GM04504 (cell line): Measurements from ENCODE around the gene SAMD4A.

Experiments
- DNase-seq: peaks from one replicate; pipeline ENCODE4 v3.0.0-alpha.2; 2012; ENCODE audit warnings: low read depth

The SAMD4A gene, protein sequence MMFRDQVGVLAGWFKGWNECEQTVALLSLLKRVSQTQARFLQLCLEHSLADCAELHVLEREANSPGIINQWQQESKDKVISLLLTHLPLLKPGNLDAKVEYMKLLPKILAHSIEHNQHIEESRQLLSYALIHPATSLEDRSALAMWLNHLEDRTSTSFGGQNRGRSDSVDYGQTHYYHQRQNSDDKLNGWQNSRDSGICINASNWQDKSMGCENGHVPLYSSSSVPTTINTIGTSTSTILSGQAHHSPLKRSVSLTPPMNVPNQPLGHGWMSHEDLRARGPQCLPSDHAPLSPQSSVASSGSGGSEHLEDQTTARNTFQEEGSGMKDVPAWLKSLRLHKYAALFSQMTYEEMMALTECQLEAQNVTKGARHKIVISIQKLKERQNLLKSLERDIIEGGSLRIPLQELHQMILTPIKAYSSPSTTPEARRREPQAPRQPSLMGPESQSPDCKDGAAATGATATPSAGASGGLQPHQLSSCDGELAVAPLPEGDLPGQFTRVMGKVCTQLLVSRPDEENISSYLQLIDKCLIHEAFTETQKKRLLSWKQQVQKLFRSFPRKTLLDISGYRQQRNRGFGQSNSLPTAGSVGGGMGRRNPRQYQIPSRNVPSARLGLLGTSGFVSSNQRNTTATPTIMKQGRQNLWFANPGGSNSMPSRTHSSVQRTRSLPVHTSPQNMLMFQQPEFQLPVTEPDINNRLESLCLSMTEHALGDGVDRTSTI

DNA sequence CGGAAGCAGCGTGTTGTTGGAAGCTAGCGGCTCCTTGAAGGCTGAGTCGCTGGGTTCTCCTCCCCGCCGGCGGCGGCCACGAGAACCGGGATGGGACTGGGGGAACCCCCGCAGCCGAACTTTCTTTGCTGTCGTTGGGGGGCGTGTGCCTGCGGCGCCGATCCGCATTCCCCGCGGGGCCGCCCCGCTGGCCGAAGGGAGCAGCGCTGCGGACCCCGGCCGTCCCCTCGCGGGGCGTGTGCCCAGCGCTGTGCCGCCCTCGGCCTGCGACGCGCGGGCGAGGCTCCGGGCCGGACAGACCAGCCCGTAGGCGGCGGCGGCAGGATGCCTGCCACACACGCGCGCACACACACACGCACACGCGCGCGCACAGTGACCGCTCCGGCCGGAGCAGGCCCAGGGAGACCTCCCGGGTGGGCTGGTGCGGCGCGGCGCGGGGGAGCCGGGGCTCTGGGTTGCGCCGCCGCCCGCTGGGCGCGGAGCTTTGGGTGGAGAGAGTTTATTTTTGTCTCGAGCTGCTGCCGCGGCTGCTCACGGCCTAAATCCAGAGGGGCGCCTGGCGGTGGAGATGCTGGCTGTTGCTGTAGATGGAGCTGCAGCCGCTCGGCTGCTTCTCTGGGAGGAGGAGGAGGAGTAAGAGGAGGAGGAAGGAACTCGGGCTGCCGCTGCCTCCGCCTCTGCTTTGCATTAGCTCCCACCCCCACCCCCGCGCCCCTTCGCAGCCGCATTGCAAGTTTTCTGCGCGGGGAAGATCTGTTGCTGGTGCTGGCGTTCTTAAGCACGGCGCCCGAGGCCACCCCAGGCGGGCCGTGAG lies at the start of gene SAMD4A:
Gene SAMD4A, plus strand, starts transcription at position 719 of the 814 bp plus-strand sequence. CDS start 789 bp downstream, outside the sequence.
- DNase-seq = peak; percentile 72

DNA sequence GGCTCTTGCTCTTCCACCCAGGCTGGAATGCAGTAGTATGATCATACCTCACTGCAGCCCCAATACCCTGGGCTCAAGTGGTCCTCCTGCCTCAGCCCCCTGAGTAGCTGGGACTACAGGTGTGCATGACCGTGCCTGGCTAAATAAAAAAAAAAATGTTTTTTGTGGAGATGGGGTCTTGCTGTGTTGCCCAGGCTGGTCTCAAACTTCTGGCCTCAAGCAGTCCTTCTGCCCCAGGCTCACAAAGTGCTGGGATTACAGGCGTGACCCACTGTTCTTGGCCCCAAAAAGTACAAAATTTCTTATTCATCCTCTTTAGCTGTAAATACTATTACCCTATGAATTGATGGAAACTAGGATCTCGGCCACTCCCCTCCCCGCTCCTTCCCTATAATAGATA lies 42.5 kb upstream of the SAMD4A start:
- no peak for DNase-seq

DNA sequence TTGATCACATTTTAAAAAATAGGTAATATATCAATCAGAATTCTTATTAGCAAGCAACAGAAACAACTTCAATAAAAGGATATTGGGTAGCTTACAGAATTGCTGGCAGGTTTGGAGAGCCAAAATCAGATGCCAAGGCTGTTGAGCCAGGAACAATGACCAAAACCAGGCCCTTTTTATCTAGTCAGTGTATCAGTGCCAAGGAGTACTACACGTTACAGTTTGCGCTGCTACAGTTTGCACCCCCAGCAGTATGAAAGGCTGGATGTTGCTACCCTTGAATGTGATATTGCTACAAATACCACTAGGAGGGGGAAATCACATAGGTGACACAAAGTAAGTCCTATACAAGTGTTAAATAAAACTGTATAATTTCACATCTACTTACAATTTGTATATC lies 38.0 kb upstream of the SAMD4A start:
- DNase-seq = no peak

DNA sequence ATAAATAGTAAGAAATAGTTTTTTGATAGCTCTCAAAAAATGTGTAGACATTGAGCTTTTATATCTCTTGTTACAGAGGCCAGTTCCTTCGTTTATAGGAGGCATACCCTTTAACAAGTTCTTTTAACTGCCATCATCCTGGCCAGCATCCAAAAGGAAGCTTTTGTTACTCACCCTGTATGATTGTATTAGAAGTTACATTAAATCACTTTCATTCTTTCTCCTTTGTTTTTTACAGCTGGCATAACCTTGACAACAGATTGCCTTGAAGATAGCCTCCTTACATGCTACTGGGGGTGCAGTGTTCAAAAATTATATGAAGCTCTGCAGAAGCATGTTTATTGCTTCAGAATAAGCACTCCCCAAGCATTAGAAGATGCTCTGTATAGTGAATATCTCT lies 37.1 kb upstream of the SAMD4A start:
- no peak for DNase-seq

DNA sequence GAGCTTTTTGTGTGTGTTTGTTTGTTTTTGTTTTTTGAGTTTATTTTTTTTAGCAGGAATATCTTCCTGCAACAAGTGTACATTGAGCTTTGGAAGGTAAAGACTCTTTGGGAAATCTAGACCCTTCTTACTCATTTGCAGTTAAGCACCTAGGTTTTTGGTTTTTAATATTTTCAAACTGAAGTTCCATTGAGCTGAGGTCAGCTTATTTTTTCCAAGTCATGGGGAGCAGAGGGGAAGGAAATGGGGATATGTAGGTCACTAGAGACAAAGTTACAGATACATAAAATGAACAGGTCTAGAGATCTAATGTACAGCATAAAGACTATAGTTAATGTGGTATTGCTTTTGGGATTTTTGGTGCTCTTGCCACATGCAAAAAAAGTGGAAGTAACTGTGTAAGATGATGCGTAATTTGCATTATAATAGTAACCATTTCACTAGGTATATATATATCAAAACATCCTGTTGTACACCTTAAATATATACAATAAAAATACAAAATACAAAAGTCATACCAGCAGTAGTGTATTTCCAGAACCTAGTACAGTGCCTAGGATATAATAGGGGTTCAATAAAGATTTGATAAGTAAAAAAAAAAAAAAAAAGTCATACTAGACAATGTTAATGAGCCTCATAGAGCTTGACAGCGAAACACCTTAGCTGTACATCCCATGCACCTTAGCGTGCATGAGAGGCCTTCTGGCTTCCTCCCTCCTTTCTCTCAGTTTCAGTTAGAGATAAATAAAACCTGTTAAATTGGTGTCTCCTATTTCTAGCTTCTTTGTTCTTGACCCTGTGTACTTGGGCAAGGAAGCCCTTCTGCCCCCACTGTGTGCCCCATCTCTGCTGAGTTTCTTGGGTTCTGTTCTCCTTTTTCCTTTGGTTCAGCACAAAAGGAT lies 34.6 kb upstream of the SAMD4A start:
- DNase-seq = no peak

DNA sequence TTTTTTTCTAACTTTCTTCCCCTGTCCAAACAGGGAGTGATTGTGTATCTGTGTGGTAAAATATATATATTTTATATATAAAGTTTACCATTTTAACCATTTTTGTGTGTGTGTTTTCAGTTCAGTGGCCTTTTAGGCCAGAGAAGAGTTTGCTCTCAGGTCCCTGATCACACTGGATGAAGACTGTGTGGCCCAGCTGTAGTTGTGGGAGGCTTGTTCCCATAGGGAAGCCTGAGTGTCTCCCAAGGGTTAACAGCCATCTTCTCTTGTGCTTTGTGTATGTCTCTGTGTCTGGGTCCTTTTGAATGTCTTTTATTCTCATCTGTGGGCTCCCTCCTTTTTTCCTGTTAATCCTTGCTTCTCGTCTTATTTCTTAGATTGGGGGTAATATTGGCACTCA lies 33.8 kb upstream of the SAMD4A start:
- no peak for DNase-seq

DNA sequence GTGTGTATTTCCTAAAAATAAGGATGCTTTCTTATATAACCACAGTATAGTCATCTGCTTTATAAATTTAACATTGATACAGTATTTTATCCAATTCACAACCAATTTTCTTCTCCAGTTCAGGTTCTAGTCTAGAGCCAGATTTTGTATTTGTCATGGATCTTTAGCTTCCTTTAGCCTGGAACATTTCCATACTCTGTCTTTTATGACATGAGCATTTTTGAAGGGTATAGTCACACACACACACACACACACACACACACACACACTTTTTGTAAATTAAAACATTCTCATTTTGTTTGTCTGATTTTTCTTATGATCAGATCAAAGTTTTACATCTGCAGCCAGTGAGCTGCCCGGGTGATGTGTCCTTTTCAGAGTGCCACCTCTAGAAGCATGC lies 31.8 kb upstream of the SAMD4A start:
- no peak for DNase-seq

DNA sequence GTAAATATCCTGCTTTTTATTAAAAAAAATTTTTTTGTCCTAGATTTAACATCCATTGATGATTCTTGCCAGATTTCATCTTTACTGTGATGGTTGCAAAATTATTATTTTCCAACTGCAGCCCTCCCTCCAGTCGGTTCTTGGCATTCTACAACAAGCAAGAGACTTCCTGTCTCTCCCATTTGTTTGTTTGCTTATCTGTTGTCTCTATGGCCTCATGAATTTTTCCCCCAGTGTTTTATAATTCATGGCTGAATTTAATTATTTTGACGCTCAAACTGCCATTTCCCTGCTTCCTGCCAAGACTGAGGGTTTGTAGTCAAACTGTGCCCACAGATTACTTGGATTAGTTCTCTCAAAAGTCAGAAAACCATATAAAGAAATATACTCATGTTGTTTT lies 31.3 kb upstream of the SAMD4A start:
- no peak for DNase-seq

DNA sequence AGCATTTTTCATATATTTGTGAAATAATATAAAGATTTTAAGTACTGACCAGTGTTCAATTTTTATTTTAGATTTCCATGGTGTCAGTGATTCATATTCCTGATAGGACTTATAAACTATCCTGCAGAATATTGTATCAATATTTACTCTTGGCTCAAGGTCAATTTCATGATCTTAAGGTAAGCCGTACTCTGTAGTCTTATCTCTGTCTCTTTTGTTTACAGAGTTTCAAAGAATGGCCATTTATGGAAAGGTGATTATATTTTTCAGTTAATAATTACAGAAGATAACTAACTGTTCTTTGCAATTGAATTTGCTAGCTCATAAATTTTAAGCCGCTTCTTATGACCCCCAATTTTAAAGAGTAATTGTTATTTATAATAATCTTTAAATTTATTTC lies 29.3 kb upstream of the SAMD4A start:
- DNase-seq = no peak

DNA sequence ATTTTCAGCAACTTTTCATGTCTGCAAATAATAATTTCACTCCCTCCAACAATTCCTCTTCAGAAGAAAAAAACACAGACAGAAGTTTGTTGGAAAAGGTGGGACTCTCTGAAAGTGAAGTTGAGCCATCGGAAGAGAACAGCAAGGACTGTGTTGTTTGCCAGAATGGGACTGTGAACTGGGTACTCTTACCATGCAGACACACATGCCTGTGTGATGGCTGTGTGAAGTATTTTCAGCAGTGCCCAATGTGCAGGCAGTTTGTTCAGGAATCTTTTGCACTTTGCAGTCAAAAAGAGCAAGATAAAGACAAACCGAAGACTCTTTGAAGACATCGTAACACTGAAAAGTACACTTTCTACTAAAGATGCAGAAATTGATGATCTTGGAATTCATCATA lies 28.9 kb upstream of the SAMD4A start:
- DNase-seq = no peak

DNA sequence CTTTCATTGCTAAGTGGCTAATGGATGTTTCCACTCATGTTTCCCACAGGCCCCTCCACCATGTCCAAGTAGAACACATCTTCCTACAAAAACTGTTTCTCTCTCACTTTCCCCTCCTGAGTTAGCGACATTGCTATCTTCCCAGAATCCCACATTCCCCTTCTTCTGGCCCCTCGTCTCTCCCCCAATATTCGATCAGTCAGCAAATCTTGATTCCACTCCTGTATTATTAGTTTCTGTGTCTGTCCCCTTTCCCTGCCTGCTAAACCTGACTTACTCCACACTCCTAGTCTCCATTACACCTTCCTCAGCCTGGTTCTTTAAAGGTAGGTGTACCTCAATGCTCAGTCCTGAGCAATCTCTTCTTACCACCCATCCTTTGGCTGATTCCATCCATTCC lies 19.3 kb upstream of the SAMD4A start:
- DNase-seq = no peak

DNA sequence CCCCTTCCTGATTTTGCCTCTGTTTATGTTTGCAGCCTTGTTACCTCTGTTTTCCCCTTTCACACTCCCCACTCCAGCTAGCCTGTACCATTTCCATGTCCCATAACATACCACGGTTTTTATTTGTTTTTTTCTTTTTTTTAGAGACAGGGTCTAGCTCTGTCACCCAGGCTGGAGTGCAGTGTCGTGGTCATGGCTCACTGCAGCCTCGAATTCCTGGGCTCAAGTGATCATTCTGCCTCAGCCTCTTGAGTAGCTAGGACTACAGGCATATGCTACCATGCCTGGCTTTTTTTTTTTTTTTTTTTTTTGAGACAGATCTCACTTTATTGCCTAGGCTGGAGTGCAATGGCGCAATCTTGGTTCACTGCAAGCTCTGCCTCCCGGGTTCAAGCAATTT lies 18.4 kb upstream of the SAMD4A start:
- no peak for DNase-seq

DNA sequence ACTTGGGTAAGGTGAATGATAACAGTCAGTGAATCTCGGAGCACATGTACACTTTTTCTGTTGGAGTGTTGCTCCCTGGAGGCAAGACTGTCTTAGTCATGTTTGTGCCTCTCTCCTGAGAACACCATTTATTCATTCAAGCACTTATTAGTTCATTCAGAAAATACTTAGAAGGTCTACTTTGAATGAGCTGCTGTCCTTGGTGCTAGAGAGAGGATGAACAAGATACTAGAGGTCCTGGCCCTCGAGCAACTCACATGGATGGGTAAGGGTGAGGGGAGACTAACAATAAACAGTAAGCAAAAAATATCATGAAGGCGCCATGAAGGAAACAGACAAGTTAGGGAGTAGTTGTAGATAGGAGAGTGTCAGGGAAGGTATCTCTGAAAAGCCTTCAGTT lies 17.1 kb upstream of the SAMD4A start:
- DNase-seq = no peak

DNA sequence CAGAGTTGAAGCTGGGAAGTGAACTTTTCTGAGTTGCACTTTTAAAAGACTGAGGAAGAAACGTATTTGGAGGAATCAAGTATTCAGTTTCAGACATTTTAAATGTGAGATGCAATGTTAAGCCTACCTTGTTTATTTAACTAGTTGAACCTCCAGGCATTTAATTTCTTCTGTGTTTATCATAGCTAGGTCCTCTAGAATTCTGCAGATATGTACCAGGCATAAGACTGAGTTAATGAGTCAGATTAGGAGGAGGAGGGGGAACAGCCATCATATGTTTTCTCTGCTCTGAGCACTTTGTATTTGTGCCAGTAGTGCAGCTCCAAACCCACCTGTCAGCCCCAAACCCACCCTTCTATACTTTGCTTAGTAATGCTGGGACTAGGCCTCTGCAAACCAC lies 16.4 kb upstream of the SAMD4A start:
- no peak for DNase-seq

DNA sequence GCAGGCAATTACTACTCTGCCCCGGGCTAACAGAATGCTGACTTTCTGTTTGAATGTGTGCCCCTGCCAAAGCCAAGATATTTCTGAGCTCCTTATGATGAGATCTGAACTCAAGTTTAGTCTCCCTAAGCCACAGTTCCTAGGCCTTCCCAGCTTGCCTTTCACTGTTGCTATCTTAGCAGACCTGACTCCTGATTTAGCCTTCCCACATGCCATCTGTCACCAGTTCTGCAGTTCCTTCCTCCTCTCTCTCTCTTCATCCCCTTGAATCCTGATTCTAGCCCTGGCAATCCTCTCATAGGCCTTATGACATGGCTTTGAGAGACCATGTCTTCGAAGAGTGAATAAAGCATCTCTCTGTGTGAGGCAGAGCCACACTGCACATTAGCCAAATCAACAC lies 12.5 kb upstream of the SAMD4A start:
- DNase-seq = no peak

DNA sequence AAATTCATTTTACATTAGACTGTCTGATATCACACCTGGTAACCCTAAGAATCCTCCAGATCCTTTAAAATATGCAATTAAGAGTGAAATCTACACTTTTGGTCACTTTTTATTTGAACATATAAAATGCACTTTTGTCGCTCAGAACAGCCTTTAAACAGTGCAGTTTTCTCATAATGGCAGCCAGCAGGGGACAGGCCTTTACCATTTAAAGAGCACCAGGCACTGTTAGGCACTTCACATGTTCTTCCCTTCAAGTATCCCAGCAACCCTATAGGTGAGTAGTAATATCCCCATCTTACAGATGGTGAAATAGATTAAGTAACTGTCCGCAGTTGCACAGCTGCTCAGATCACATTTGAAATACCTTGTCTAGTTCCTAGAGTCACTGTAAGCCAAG lies 11.3 kb upstream of the SAMD4A start:
- no peak for DNase-seq

DNA sequence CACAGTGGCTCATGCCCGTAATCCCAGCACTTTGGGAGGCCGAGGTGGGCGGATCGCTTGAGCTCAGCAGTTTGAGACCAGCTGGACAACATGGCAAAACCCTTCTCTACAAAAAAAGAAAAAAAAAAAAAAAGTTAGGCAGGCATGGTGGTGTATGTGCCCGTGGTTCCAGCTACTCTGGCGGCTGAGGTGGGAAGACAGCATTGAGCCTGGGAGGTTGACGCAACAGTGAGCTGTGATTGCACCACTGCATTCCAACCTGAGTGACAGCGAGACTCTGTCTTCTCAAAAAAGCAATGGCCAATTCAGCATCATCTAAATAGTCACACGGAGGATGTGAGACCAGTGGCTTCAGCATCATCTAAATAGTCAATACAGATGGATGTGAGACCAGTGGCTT lies 10.4 kb upstream of the SAMD4A start:
- DNase-seq = no peak

DNA sequence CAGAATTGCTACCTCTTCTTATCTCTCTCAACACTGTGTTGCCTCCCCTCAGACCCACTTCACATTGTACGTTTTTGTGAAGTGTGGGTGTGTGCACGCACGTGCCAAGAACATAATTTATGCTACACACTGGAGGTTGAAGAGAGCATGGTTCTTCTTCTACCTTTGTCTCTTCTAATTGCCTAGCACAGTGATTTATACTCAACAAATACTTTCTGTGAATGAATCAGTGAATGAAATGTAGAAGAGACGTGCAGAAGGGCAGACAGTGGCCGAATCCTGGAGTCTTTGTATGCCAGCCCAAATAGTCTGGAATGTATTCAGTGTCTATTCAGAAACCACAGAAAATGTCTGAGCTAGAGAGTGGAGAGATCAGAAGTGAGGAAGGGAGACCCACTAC lies 4.6 kb upstream of the SAMD4A start:
- DNase-seq = no peak

DNA sequence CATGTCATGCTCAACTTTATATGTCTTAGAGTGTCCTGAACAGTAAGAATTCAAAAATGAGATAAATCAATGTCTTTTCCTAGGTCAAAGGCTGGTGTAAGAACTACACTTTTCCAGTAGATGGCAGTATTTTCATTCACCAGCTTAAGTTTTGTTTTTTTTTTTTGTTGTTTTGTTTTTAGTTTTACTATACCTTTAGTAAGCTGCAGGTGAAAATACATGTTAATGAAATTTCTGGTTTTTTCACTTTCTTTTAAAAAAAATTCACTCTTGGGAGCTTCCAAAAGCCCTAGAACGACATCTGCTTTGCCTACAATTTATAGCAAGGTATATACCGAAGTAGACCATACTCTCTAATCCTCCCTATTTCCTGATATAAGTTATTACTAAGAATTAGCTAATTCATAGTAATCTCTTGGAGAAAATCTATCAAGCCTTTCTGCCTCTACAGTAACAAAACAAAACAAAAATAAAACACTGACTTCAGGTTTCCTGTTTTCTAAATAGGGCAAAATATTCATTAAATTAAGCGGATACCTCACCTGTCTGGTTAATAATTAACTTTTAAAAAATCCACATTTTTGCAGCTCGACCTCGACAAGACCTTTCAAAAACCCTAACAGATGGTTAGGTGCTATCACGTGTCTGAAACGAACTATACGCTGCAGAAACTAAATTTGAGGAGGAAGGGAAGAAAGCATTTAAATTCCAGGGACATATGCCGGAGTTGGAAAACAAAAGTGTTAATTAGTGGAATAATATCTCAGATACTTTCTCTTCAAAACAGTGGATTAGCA lies 2.7 kb upstream of the SAMD4A start:
- no peak for DNase-seq

DNA sequence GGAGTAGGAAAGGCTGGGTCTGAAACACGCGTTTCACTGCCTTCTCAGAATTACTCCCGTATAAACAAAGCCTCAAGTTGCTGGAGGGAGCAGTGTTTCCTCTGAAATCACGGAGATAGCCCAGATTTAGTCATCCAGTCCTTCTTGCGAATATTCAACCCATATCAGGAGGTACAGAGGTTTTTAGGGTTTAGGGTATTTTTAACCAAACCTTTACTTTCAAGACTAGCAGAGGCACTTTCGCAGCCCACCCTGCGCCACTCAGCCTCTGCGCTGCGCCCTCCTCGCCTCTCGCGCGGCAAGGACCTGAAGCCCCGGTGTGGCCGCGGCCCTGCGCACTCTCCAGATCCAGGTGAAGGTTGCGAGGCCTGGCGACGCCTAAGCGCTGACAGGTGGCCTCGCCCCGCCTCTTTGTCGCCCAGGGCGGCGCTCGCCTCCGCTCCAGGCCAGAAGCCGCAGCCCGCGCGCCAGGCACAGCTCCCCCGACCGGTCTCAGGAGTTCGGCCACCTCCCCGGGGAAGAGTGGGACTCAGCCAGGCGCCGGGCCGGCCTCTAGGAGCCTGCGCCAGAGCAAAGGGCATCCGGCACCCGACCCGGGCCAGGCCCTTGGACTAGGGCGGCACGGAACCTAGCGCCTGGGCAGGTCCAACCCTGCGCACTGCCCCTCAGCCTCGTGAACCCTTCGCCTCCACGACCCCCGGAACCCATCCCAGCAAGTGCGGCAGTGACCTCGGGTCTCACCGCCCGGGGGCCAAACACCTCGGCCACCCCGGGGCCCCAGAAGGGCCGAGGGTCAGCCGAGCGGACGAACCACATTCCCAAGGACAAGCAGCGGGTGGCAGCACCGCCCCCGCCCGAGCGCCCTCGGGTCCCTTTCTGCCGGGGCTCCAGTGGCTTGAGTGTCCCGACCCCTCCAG lies 1.8 kb upstream of the SAMD4A start:
- DNase-seq = no peak
